Activated CD8-positive, alpha-beta memory T cell treated with anti-CD3 and anti-CD28 coated beads, Interleukin-2, amount 10 ng/mL, durations not matched to agents 7 days and 5 days (primary cell): ENCODE measurements around the gene ZNF385B. TPM values are rescaled to one million over a fixed set of nuclear protein-coding genes. Genes with fewer than 3 reads are reported as not detected.

Source experiments
- ATAC-seq: fragments of 150-1000 bp; cut with Tn5 transposase; one replicate; pipeline ENCODE4 v1.10.0; 2021; ENCODE audit warnings: moderate library complexity
- CTCF ChIA-PET: fragments of 350-600 bp; sonication (Branson Sonifier 250); formaldehyde crosslinking; loops from one replicate; lab custom pipeline; 2021; ENCODE audit warnings: antibody characterized with exemption; lab: Charles Lee
- DNase-seq: peaks from one replicate; pipeline ENCODE4 v3.0.0-alpha.2; 2020
- H3K27ac Mint-ChIP-seq: one replicate; pipeline ENCODE4 v1.8.0; 2021; ENCODE audit warnings: mild to moderate bottlenecking, mixed read lengths
- H3K27me3 Mint-ChIP-seq: one replicate; pipeline ENCODE4 v1.8.0; 2021; ENCODE audit warnings: mixed read lengths
- H3K36me3 Mint-ChIP-seq: one replicate; pipeline ENCODE4 v1.8.0; 2021; ENCODE audit warnings: mild to moderate bottlenecking, mixed read lengths
- H3K4me1 Mint-ChIP-seq: one replicate; pipeline ENCODE4 v1.8.0; 2021; ENCODE audit warnings: mixed read lengths
- H3K4me3 Mint-ChIP-seq: one replicate; pipeline ENCODE4 v1.8.0; 2021; ENCODE audit warnings: mild to moderate bottlenecking, moderate library complexity, mixed read lengths
- H3K9me3 Mint-ChIP-seq: one replicate; pipeline ENCODE4 v1.8.0; 2022; ENCODE audit warnings: low read depth, mixed read lengths
- total RNA-seq, 2 experiments: library from RNA; stranded (reverse); gene quantifications; one replicate each; pipeline ENCODE4 v1.2.3, GENCODE V29; 2021

ZNF385B gene
- total RNA-seq, 2 experiments from 2014 or later: not detected

DNA sequence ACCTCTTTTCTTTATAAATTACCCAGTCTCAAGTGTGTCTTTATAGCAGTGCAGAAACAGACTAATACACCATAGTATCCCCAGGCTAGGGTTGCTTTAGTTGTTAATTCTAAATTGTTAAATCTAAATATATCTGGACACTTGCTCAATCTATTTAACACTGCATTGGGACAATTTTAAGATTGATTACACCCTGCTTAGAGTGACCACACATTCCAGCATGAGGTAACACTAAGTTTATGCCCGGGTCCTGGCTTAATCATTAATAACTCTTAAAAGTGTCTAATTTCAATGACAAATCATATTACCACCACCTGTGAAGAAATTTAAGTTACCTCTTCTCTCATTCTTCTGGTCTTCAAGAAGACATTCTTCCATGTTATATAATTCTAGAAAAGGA is 131.4 kb downstream of the ZNF385B start:
- H3K9me3 Mint-ChIP-seq: no peaks in the 10 kb centered on the region
- H3K36me3 Mint-ChIP-seq: no peaks in the 10 kb centered on the region
- H3K27ac Mint-ChIP-seq: no peak overlapping the region
- H3K4me3 Mint-ChIP-seq: no peak overlapping the region
- no peak for DNase-seq
- H3K27me3 Mint-ChIP-seq: no peaks in the 10 kb centered on the region
- no peaks in the 10 kb centered on the region for H3K4me1 Mint-ChIP-seq
- no peak for ATAC-seq
- CTCF ChIA-PET: no interaction called here

DNA sequence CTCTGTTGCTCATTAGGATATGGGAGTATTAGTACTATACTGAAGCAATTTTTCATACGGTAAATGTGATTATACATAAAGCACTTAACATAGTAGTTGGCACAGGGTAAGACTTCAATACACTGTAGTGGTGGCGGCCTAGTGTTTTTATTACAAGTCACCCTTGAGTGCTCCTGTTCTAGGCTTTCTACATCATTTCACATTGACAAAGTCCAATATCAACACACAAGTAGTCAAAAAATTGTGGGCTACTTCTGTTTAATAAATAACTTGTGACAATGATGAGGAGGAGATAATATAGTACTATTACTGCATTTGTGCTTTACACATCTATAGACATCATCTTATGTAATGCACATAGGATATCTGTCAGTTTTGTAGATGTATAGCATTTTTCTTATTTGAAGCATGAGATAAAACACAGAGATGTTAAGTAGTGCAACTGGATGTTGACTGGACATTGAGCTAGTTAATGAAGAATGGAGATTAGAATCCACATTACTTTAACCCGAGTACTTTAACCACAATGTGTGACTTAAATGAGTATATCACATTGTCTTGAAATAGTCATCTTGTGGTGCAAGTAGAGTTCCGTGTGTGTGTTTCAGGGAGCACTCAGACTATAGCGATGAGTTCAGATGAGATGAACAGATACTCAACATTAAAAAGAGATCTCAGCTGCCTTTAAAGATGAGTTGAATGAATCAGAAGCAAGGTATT is 134.8 kb downstream of the ZNF385B start:
- Mint-ChIP-seq H3K4me3 (no peak overlapping the region), H3K27ac (no peak overlapping the region), H3K27me3 (no peaks in the 10 kb centered on the region), H3K36me3 (no peaks in the 10 kb centered on the region), H3K9me3 (no peaks in the 10 kb centered on the region), H3K4me1 (no peaks in the 10 kb centered on the region)
- DNase-seq (no peak), ATAC-seq (no peak)
- CTCF ChIA-PET: interaction anchor here (1.4 kb wide), 1 partner anchor 9 kb away, joined by 3 read pairs; no protein-coding TSS in a partner anchor

DNA sequence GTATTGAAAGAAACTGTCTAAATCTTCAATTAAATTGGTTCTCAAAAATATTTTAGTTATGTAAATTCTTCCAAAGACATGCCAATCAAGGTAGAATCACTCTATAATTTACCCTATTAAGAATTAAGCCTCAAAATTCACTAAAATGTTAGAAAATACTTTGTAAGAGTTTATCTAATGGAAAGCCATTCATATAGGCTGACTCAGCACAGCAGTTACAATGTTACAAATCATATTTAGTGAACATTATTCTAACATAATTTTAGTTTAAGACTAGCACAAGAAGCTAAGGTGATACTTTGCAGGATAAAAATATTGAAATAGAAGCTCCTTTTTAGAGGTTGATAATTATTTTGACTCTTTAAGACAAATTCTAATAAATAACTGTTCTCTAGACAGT is 137.0 kb downstream of the ZNF385B start:
- ATAC-seq: no peak
- no peaks in the 10 kb centered on the region for H3K9me3 Mint-ChIP-seq
- CTCF ChIA-PET: no interaction called here
- no peaks in the 10 kb centered on the region for H3K27me3 Mint-ChIP-seq
- H3K27ac Mint-ChIP-seq: no peak overlapping the region
- no peak overlapping the region for H3K4me3 Mint-ChIP-seq
- H3K4me1 Mint-ChIP-seq: no peaks in the 10 kb centered on the region
- H3K36me3 Mint-ChIP-seq: no peaks in the 10 kb centered on the region
- no peak for DNase-seq

DNA sequence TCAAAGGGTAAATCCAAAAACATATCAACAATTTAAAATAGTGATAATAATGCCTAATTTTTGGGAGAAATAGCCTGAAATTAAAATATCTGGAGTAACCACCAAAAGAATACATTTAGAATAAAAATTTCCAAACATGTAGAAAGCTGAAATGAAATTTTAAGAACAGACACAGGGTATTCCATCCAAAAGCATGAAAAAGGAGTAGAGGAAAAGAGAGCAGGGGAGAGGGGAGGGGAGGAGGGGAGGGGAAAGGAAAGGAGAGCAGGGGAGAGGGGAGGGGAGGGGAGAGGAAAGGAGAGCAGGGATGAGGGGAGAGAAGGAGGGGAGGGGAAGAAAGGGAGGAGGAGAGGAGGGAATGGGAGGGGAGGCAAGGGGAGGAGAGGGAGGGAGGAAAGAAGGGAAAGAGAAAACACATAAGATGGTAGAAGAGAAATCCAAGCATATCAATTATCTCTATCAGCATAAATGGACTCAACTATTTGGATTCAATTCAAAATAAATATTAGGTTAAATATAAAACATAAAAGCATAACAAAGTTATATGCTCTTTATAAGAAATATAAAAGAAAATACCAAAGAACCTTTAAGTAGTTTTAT is 141.1 kb downstream of the ZNF385B start:
- no peaks in the 10 kb centered on the region for H3K36me3 Mint-ChIP-seq

DNA sequence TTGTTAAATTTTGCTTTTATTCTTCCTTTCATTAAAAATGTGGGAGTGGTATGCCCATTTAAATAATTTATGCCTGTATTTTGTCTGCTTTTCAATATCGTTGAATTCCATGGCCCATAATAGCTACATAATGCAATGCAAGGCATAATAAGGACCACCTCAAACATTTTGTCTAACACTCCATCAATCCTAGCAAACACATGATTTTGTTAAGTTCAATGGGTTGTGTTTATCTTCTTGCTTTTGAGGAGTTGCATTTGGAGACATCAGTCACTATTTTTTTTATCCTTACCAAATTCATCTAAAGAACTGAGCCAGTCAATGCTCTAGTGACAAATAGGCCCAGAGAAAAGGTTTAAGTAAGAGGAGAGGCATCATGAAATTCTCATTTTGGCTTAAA is 145.5 kb downstream of the ZNF385B start:
- Mint-ChIP-seq H3K9me3 (no peaks in the 10 kb centered on the region), H3K27me3 (no peaks in the 10 kb centered on the region), H3K4me1 (no peaks in the 10 kb centered on the region), H3K36me3 (no peaks in the 10 kb centered on the region), H3K4me3 (no peak overlapping the region), H3K27ac (no peak overlapping the region)
- ATAC-seq (no peak), DNase-seq (no peak)
- CTCF ChIA-PET: no interaction called here

More for the DNA sequence above, 141.1 kb downstream of the ZNF385B start:
- H3K4me3 Mint-ChIP-seq: no peak overlapping the region
- H3K27me3 Mint-ChIP-seq: no peaks in the 10 kb centered on the region
- ATAC-seq (no peak), DNase-seq (no peak)
- no peak overlapping the region for H3K27ac Mint-ChIP-seq
- H3K9me3 Mint-ChIP-seq: no peaks in the 10 kb centered on the region
- CTCF ChIA-PET: no interaction called here
- no peaks in the 10 kb centered on the region for H3K4me1 Mint-ChIP-seq

DNA sequence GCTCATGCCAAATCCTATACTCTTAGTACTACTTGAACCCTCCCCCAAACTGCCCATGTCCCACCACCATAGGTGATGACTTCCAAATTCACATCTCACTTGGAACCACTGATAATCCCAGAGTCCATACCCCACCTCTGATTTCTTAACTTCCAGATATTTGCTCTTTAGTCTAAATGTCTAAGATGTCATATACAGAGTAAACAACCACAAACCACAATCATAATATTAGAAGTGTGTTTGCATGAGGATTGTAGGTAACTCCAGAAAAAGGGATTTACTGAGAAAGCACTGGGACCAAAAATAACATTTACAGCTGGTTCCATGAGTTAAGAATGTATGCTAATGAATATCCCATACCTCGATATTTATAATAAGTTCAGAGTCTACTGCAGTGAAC is 146.2 kb downstream of the ZNF385B start:
- DNase-seq (no peak), ATAC-seq (no peak)
- Mint-ChIP-seq H3K27me3 (no peaks in the 10 kb centered on the region), H3K27ac (no peak overlapping the region), H3K4me3 (no peak overlapping the region), H3K9me3 (no peaks in the 10 kb centered on the region), H3K36me3 (no peaks in the 10 kb centered on the region), H3K4me1 (no peaks in the 10 kb centered on the region)
- CTCF ChIA-PET: no interaction called here

DNA sequence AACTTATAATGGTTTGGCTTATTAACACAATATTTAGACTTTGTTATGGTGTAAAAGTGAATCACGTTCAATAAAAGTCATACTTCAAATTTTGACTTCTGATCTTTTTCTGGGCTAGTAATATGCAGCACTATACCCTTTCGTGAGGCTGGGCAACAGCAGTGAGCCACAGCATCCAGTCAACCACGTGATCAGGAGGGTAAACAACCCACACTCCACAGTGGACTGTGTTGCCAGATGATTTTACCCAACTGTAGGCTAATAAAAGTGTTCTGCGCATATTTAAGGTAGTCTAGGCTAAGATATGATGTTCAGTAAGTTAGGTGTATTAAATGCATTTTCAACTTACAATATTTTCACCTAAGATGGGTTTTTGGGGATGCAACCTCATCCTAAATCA is 148.6 kb downstream of the ZNF385B start:
- DNase-seq: no peak
- no peak overlapping the region for H3K27ac Mint-ChIP-seq
- no peaks in the 10 kb centered on the region for H3K4me1 Mint-ChIP-seq
- no peak overlapping the region for H3K4me3 Mint-ChIP-seq
- H3K27me3 Mint-ChIP-seq: no peaks in the 10 kb centered on the region
- no peak for ATAC-seq
- no peaks in the 10 kb centered on the region for H3K9me3 Mint-ChIP-seq
- CTCF ChIA-PET: no interaction called here
- H3K36me3 Mint-ChIP-seq: no peaks in the 10 kb centered on the region

DNA sequence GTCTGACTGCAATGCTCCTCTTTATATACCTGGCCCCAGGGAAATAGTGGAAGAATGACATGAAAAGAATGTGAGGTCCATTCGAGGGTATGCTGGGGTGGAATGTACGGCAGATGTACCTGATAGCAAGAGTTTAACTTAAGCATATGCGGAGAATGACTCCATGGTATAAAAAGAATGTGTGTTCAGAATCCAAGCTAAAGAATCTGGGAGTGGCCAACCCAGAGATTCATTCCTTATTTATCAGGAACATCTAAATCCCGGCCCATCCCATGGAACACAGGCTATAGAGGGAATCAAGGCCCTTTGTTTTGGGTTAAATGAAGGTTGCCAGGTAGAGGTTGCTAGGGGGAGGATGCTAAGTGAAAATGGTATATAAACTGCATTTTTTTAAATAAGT is 150.0 kb downstream of the ZNF385B start:
- Mint-ChIP-seq H3K9me3 (no peaks in the 10 kb centered on the region), H3K27ac (no peak overlapping the region)

DNA sequence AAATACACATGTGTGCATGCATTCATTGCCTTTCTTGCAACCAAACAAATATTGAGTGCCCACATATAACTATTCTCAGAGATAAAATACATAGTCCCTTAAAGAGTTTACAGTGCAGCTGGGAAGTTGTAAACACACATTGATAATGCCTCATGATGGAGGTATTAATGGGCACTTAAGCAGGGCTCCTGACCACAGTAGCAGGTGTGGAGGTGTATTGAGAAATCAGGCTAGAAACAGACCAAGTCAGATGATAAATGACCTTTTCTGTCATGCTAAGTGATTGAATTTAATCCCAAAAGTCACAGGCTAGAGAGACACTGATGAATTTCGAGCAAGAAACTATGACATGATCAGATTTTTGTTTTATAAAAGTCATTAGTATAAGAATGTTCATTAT is 157.7 kb downstream of the ZNF385B start:
- Mint-ChIP-seq H3K27ac (no peak overlapping the region), H3K4me3 (no peak overlapping the region), H3K9me3 (no peaks in the 10 kb centered on the region), H3K4me1 (no peaks in the 10 kb centered on the region), H3K27me3 (no peaks in the 10 kb centered on the region), H3K36me3 (no peaks in the 10 kb centered on the region)
- ATAC-seq (no peak), DNase-seq (no peak)
- CTCF ChIA-PET: no interaction called here

More for the DNA sequence above, 150.0 kb downstream of the ZNF385B start:
- ATAC-seq (no peak), DNase-seq (no peak)
- no peaks in the 10 kb centered on the region for H3K4me1 Mint-ChIP-seq
- no peaks in the 10 kb centered on the region for H3K36me3 Mint-ChIP-seq
- H3K27me3 Mint-ChIP-seq: no peaks in the 10 kb centered on the region
- H3K4me3 Mint-ChIP-seq: no peak overlapping the region
- CTCF ChIA-PET: no interaction called here

DNA sequence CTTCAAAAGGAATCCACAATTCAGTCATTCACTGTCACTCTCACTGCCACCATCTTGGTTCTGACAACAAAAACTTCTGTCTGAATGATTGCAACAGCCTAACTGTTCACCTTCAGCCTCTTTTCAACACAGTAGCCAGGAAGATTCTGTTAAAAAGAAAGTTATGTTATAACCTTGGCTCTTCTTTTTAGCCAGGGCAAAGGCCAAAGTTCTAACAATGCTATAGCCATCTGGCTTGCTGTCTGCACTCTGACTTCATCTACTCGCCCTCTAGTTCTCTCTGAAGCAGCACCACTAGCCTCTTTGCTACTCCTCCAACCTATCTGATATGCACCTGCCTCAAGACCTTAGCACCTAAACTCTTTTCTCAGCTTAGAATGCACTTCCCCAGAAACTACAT is 158.5 kb downstream of the ZNF385B start:
- Mint-ChIP-seq H3K27me3 (no peaks in the 10 kb centered on the region), H3K9me3 (no peaks in the 10 kb centered on the region), H3K27ac (no peak overlapping the region), H3K4me1 (no peaks in the 10 kb centered on the region), H3K4me3 (no peak overlapping the region), H3K36me3 (no peaks in the 10 kb centered on the region)
- CTCF ChIA-PET: no interaction called here
- DNase-seq: no peak
- no peak for ATAC-seq

DNA sequence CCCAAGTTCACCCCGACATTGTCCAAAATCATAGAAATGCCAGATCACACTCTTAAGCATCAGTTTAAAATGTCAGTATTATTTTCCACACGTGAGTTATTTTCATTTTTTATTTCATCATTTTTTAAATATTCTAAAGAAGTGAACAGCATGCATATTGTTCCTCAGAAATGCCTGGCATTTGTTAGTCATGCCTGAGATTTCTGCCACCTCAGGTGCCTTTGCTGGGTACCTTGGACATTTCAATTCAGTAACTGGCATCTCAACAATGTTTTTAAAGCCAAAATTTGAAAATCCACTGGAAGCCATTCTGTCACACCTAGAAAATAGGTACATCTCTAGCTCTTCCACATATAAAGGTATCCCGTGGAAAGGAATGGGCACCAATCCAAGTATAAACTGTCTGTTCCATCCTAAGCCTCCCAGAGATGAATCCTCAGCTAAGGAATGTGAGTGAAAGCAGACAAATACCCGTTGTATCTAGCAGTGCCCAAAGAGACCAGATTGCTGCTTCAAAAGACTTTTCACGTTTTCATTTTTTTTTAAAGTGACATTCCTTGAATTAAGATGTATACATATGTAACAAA is 159.8 kb downstream of the ZNF385B start:
- Mint-ChIP-seq H3K36me3 (no peaks in the 10 kb centered on the region), H3K9me3 (no peaks in the 10 kb centered on the region), H3K4me1 (no peaks in the 10 kb centered on the region), H3K4me3 (no peak overlapping the region), H3K27ac (no peak overlapping the region), H3K27me3 (no peaks in the 10 kb centered on the region)
- CTCF ChIA-PET: no interaction called here
- DNase-seq (no peak), ATAC-seq (no peak)

DNA sequence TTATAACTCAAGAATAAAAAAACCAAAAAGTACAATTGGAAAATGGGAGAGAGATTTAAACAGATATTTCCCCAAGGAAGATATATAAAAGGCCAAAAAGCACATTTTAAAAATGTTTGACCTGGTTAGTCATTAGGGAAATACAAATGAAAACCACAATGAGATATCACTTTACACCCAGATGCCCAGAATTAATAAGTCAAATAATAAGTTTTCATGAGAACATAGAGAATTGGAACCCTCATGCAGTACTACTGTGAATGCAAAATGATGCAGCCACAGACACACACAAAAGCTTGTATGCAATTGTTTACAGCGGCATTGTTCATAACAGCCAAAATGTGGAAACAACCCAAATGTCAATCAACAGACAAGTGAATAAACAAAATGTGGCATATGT is 165.9 kb downstream of the ZNF385B start:
- CTCF ChIA-PET: no interaction called here
- H3K27me3 Mint-ChIP-seq: no peaks in the 10 kb centered on the region
- no peak overlapping the region for H3K27ac Mint-ChIP-seq
- ATAC-seq (no peak), DNase-seq (no peak)
- H3K4me1 Mint-ChIP-seq: no peaks in the 10 kb centered on the region
- no peaks in the 10 kb centered on the region for H3K9me3 Mint-ChIP-seq
- H3K4me3 Mint-ChIP-seq: no peak overlapping the region
- H3K36me3 Mint-ChIP-seq: no peaks in the 10 kb centered on the region

DNA sequence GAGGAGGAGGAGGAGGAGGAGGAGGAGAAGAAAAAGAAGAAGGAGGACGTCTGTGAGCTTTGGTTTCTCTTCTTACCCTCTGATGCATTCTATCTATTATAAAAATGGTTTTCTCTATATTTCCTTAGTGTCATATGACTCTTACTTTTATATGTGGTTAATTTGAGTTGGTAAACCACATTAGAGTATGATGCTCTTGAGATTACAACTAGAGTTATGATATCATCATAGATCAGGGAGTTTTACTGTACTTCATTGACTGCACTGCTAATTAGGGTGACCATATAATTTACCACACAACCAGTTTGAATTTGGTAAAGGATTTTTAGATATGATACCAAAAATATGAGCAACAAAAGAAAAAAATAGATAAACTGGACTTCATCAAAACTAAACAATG is 166.4 kb downstream of the ZNF385B start:
- no peaks in the 10 kb centered on the region for H3K4me1 Mint-ChIP-seq
- H3K27ac Mint-ChIP-seq: no peak overlapping the region

DNA sequence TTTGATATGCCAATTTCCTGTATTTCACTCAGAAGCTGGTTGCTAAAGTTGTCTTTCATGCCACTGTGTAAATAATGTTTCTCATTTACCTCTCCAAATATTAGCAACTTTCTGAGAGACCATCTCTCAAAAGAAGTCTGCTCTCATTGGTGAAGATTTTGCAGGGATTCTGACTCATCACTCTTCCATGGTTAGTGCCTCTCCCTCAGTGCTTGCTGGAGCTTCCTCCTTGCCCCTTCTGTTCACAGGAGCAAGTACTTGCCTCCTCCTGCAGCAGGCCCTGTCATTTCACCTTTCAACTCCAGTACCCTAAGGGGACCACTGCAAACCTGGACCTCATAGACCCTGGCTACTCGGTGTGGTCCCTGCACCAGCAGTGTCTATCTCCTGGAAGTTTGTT is 168.8 kb downstream of the ZNF385B start:
- Mint-ChIP-seq H3K4me1 (no peaks in the 10 kb centered on the region), H3K27me3 (no peaks in the 10 kb centered on the region), H3K27ac (no peak overlapping the region), H3K9me3 (no peaks in the 10 kb centered on the region), H3K36me3 (no peaks in the 10 kb centered on the region), H3K4me3 (no peak overlapping the region)
- CTCF ChIA-PET: no interaction called here
- ATAC-seq (no peak), DNase-seq (no peak)

More for the DNA sequence above, 166.4 kb downstream of the ZNF385B start:
- Mint-ChIP-seq H3K36me3 (no peaks in the 10 kb centered on the region), H3K27me3 (no peaks in the 10 kb centered on the region), H3K4me3 (no peak overlapping the region), H3K9me3 (no peaks in the 10 kb centered on the region)
- DNase-seq: no peak
- ATAC-seq: no peak
- CTCF ChIA-PET: no interaction called here
